IMR-90 (cell line): Measurements from ENCODE around the gene ECM2. TPM values are rescaled to one million over a fixed set of nuclear protein-coding genes. Genes with fewer than 3 reads are reported as not detected.

Experiments used
- ATAC-seq: fragments of 200-7000 bp; cut with Tn5 transposase; 2 replicates; pipeline ENCODE4 v1.9.1; 2020; ENCODE audit warnings: low read depth, mild to moderate bottlenecking, moderate library complexity
- BruUV-seq: library from RNA; stranded (reverse); fragments of 400-500 nt; replicated peaks from 2 replicates; lab custom pipeline; 2021; lab: Mats Ljungman, UMichigan
- CTCF ChIA-PET: fragments of 300-600 bp; formaldehyde crosslinking; extraction: SDS; loops from one replicate; lab custom pipeline; 2021; ENCODE audit warnings: antibody characterized with exemption; lab: Yijun Ruan, JAX
- POLR2A ChIA-PET: fragments of 300-600 bp; sonication (Branson Sonifier 250); formaldehyde crosslinking; loops from one replicate; lab custom pipeline; 2022; ENCODE audit warnings: antibody characterized with exemption; ENCODE audit not compliant: unreplicated experiment; lab: Charles Lee
- DNase-seq: peaks from one replicate; pipeline ENCODE4 v3.0.0; 2013
- H2AFZ ChIP-seq: replicated peaks from 2 replicates; pipeline ENCODE3; 2013; ENCODE audit warnings: low read length, mild to moderate bottlenecking; ENCODE audit not compliant: poor library complexity
- H2AK5ac ChIP-seq: 2 replicates; pipeline ENCODE4 v1.6.1; 2013; ENCODE audit warnings: low read depth, low read length, inconsistent platforms
- H2AK9ac ChIP-seq: replicated peaks from 2 replicates; pipeline ENCODE3; 2013; ENCODE audit warnings: mild to moderate bottlenecking, low read depth, low read length, moderate library complexity; ENCODE audit not compliant: poor library complexity
- H2BK120ac ChIP-seq: 2 replicates; pipeline ENCODE4 v1.6.1; 2013; ENCODE audit warnings: low read depth, low read length, inconsistent platforms
- H2BK15ac ChIP-seq: 3 replicates; pipeline ENCODE4 v1.6.1; 2013; ENCODE audit warnings: low read depth, low read length, inconsistent platforms
- H2BK20ac ChIP-seq: 2 replicates; pipeline ENCODE4 v1.6.1; 2013; ENCODE audit warnings: low read depth, mild to moderate bottlenecking, inconsistent platforms, low read length, moderate library complexity
- H2BK5ac ChIP-seq: 2 replicates; pipeline ENCODE4 v1.6.1; 2013; ENCODE audit warnings: mild to moderate bottlenecking, low read depth, low read length, inconsistent platforms; ENCODE audit not compliant: poor library complexity, severe bottlenecking
- H3K14ac ChIP-seq: replicated peaks from 2 replicates; pipeline ENCODE4 v1.6.1; 2013; ENCODE audit warnings: low read depth, low read length, inconsistent platforms
- H3K18ac ChIP-seq: 2 replicates; pipeline ENCODE4 v1.6.1; 2013; ENCODE audit warnings: low read depth, low read length, control low read depth
- H3K23ac ChIP-seq: 2 replicates; pipeline ENCODE4 v1.6.1; 2013; ENCODE audit warnings: low read depth, low read length, inconsistent platforms
- H3K27ac ChIP-seq: 2 replicates; pipeline ENCODE4 v1.5.1; 2013; ENCODE audit warnings: mild to moderate bottlenecking, control low read depth, low read length; ENCODE audit not compliant: insufficient read depth
- H3K27me3 ChIP-seq: 2 replicates; pipeline ENCODE4 v1.6.1; 2013; ENCODE audit warnings: low read length; ENCODE audit not compliant: control insufficient read depth, insufficient read depth
- H3K36me3 ChIP-seq: 2 replicates; pipeline ENCODE4 v1.6.1; 2013; ENCODE audit warnings: low read length, mixed read lengths; ENCODE audit not compliant: control insufficient read depth, insufficient read depth
- H3K4ac ChIP-seq: 2 replicates; pipeline ENCODE4 v1.6.1; 2013; ENCODE audit warnings: low read depth, low read length, inconsistent platforms
- H3K4me1 ChIP-seq: 2 replicates; pipeline ENCODE4 v1.6.1; 2013; ENCODE audit warnings: low read length, mixed read lengths; ENCODE audit not compliant: control insufficient read depth, insufficient read depth
- H3K4me2 ChIP-seq: 2 replicates; pipeline ENCODE4 v1.6.1; 2013; ENCODE audit warnings: low read depth, mild to moderate bottlenecking, control low read depth, low read length, moderate library complexity
- H3K4me3 ChIP-seq: 2 replicates; pipeline ENCODE4 v1.5.1; 2013; ENCODE audit warnings: low read depth, mild to moderate bottlenecking, control low read depth, low read length, moderate library complexity; ENCODE audit not compliant: insufficient read depth
- H3K56ac ChIP-seq: 2 replicates; pipeline ENCODE4 v1.6.1; 2013; ENCODE audit warnings: low read length, inconsistent platforms; ENCODE audit not compliant: insufficient read depth; ENCODE audit errors: extremely low read depth
- H3K79me1 ChIP-seq, 2 experiments: 2 replicates each; pipeline ENCODE4 v1.6.1; 2013; ENCODE audit warnings: low read length in 2 of 2, inconsistent platforms in 1 of 2, low read depth in 1 of 2
- H3K9ac ChIP-seq: 2 replicates; pipeline ENCODE4 v1.6.1; 2013; ENCODE audit warnings: low read depth, low read length, control low read depth
- H3K9me1 ChIP-seq: 2 replicates; pipeline ENCODE4 v1.6.1; 2013; ENCODE audit warnings: low read length, inconsistent platforms; ENCODE audit not compliant: insufficient read depth
- H3K9me3 ChIP-seq: 2 replicates; pipeline ENCODE4 v1.6.1; 2013; ENCODE audit warnings: low read length; ENCODE audit not compliant: control insufficient read depth, insufficient read depth
- H4K20me1 ChIP-seq: 2 replicates; pipeline ENCODE4 v1.6.1; 2013; ENCODE audit warnings: low read length, inconsistent platforms; ENCODE audit not compliant: insufficient read depth
- H4K5ac ChIP-seq: 2 replicates; pipeline ENCODE4 v1.6.1; 2013; ENCODE audit warnings: mild to moderate bottlenecking, low read depth, low read length, control low read depth
- H4K8ac ChIP-seq, 2 experiments: 2 replicates each; pipeline ENCODE4 v1.6.1; 2013; ENCODE audit warnings: low read depth in 2 of 2, low read length in 2 of 2, control low read depth in 1 of 2, inconsistent platforms in 1 of 2
- H4K91ac ChIP-seq: 2 replicates; pipeline ENCODE4 v1.6.1; 2013; ENCODE audit warnings: low read depth, low read length, inconsistent platforms; ENCODE audit not compliant: insufficient read depth
- BHLHE40 ChIP-seq: fragments of 150-350 bp; IDR thresholded peaks from 2 replicates; pipeline ENCODE4 v1.6.1; 2016; ENCODE audit warnings: mild to moderate bottlenecking, low read depth, low read length
- CEBPB ChIP-seq: IDR thresholded peaks from 2 replicates; pipeline ENCODE4 v1.6.1; 2012; ENCODE audit warnings: low read depth, low read length, improper control_type of control experiment
- CHD1 ChIP-seq: IDR thresholded peaks from 2 replicates; pipeline ENCODE4 v1.6.1; 2012; ENCODE audit warnings: low read depth, low read length, improper control_type of control experiment
- RCOR1 ChIP-seq: IDR thresholded peaks from 2 replicates; pipeline ENCODE4 v1.6.1; 2012; ENCODE audit warnings: mild to moderate bottlenecking, low read length, improper control_type of control experiment; ENCODE audit not compliant: insufficient replicate concordance
- RFX5 ChIP-seq: IDR thresholded peaks from 2 replicates; pipeline ENCODE4 v1.8.0; 2012; ENCODE audit warnings: low read depth, mild to moderate bottlenecking, low read length, moderate library complexity
- SMC3 ChIP-seq: fragments of 150-350 bp; IDR thresholded peaks from 2 replicates; pipeline ENCODE4 v1.6.1; 2016; ENCODE audit warnings: low read depth, mild to moderate bottlenecking, antibody characterized with exemption, low read length, moderate library complexity
- WGBS, 2 experiments: methylation state at CpG; one replicate each; pipeline versions ENCODE4 v1.1.5 to v1.1.7; 2013; ENCODE audit warnings: missing lambda C conversion rate in 2 of 2; ENCODE audit not compliant: insufficient read length in 1 of 2; ENCODE audit errors: extremely low coverage in 2 of 2; 5-methylcytosine and 5-hydroxymethylcytosine counted together
- dilution Hi-C: fragments of 300-500 bp; cut with HindIII; formaldehyde crosslinking; loops from one replicate; pipeline ENCODE4 v1.14.3; 2018; ENCODE audit warnings: low sequenced_read_pairs; ENCODE audit not compliant: unreplicated experiment
- in situ Hi-C: fragments of 300-500 bp; cut with MboI; formaldehyde crosslinking; loops from 3 replicates; pipeline ENCODE4 v1.14.3; 2019; ENCODE audit warnings: low sequenced_read_pairs, inconsistent platforms, mixed read lengths
- intact Hi-C: fragments of 100-400 bp; cut with micrococcal nuclease; formaldehyde crosslinking; loops from 2 replicates; pipeline ENCODE4 v1.10.0; 2022
- polyA plus RNA-seq, 3 experiments: library from polyadenylated mRNA; depleted of rRNA; stranded (reverse); fragments of >200 nt; gene quantifications; 2 replicates each; pipeline ENCODE4 v1.2.3, GENCODE V29; 2012; ENCODE audit warnings: low replicate concordance in 1 of 3
- total RNA-seq: library from RNA; depleted of rRNA; stranded (reverse); fragments of >200 nt; gene quantifications from 2 replicates; pipeline ENCODE4 v1.2.3, GENCODE V29; 2012
- TF ChIP-seq, protein P1 (sequence below): fragments of 150-350 bp; IDR thresholded peaks from 2 replicates; pipeline ENCODE4 v1.6.1; 2017; ENCODE audit warnings: mild to moderate bottlenecking, antibody characterized with exemption, low read length, low read depth

The ECM2 gene
- total and polyA plus RNA-seq, 2 of the 4 experiments (the other 2 are of a cell fraction): 0.26 to 0.36 TPM

DNA sequence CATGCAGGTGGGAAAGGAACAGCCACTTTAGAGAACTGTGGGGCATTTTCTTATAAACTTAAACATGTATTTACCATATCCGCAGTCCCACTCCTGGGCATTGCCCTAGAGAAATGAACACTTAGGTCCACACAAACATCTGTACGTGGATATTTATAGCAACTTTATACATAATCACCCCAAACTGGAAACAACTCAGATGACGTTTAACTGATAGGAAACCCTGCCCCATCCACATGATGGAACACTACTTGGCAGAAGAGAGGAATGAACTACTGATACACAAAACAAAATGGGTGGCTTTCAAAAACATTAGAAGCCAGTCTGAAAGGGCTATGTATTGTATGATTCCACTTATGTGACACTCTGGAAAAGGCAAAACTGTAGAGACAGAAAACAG, 22.4 kb downstream of the ECM2 start:
- Histone ChIP-seq H3K4ac (no peak overlapping the region), H2AK5ac (no peak overlapping the region; the same call in 1 of the 2 replicates), H2BK120ac (no peak overlapping the region), H2BK5ac (no peak overlapping the region), H3K18ac (no peak overlapping the region), H3K27me3 (no peaks in the 10 kb centered on the region), H3K23ac (no peak overlapping the region), H4K8ac (no peak overlapping the region), H2BK15ac (no peak overlapping the region), H2BK20ac (no peak overlapping the region), H2AK9ac (no peak overlapping the region), H4K20me1 (no peaks in the 10 kb centered on the region), H4K91ac (no peak overlapping the region), H3K9me3 (no peaks in the 10 kb centered on the region), H4K5ac (no peak overlapping the region), H2AFZ (no peak overlapping the region), H3K4me1 (peaks cover 9% of the 10 kb centered on the region), H3K9me1 (peaks cover 6% of the 10 kb centered on the region; the same call in 1 of the 2 replicates), H3K4me2 (no peak overlapping the region), H3K14ac (no peak overlapping the region), H3K79me1 (no peaks in the 10 kb centered on the region), H3K4me3 (no peak overlapping the region), H3K36me3 (no peaks in the 10 kb centered on the region), H3K56ac (no peak overlapping the region), H3K27ac (no peak overlapping the region), H3K9ac (no peak overlapping the region)
- in situ Hi-C loops (no loop called here), dilution Hi-C loops (no loop called here), intact Hi-C loops (loop anchor here (10.0 kb wide), 1 partner anchor 1521 kb away; no protein-coding TSS in a partner anchor)
- ChIA-PET POLR2A (no interaction called here), CTCF (interaction anchor here (0.7 kb wide), 1 partner anchor 44 kb away, joined by 5 read pairs; no protein-coding TSS in a partner anchor)
- DNase-seq (no peak), ATAC-seq (no peak)
- TF ChIP-seq BHLHE40 (no peak), SMC3 (no peak), CEBPB (no peak), RCOR1 (no peak), RFX5 (no peak), CHD1 (no peak)
- TF ChIP-seq, protein P1, sequence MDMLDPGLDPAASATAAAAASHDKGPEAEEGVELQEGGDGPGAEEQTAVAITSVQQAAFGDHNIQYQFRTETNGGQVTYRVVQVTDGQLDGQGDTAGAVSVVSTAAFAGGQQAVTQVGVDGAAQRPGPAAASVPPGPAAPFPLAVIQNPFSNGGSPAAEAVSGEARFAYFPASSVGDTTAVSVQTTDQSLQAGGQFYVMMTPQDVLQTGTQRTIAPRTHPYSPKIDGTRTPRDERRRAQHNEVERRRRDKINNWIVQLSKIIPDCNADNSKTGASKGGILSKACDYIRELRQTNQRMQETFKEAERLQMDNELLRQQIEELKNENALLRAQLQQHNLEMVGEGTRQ: no peak
- BruUV-seq: no TSS peak
- WGBS, 2 experiments: no CpG with 5 or more reads among the region's 3 CpGs
